ENCODE results near the gene BEX2. TPM values are rescaled to one million over a fixed set of nuclear protein-coding genes. Genes with fewer than 3 reads are reported as not detected.
A peak's percentile ranks its signal among the peaks of the same experiment; 100 is the strongest.

The BEX2 gene
- polyA plus RNA-seq, 3 donors: 0.22 to 0.75 (median 0.66) TPM

DNA sequence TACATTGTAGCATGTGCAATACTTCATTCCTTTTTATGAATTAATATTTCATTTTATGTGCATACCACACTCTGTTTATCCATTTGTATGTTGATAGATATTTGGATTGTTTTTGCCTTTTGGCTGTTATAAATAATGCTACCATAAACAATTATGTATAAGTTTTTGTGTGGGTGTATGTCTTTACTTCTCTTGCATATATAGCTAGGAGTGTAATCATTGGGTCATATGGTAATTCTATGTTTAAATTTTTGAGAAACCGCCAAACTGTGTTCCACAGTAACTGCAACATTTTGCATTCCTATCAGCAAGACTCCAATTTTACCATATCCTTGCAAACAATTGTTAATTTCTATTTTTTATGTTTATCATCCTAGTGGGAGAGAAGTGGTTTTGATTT lies 31.2 kb downstream of the BEX2 start:
- no peaks in the 10 kb centered on the region for H3K36me3 Mint-ChIP-seq
- Histone ChIP-seq H2AFZ (ENCODE audit: insufficient read depth, low read depth, low read length, poor library complexity, severe bottlenecking) (no peak overlapping the region), H4K20me1 (ENCODE audit: insufficient read depth, low read length) (no peaks in the 10 kb centered on the region), H3K4me3 (replicated peaks in 1 of 3; ENCODE audit: low read depth in 2 of 3, low read length in 3 of 3) (no peak overlapping the region), H3K79me2 (ENCODE audit: insufficient read depth, low read length) (no peaks in the 10 kb centered on the region), H3K9me3 (replicated peaks in 1 of 2; ENCODE audit: control insufficient read depth in 1 of 2, insufficient read depth in 1 of 2, low read length in 2 of 2) (no peaks in the 10 kb centered on the region), H3K4me1 (ENCODE audit: control insufficient read depth in 1 of 2, insufficient read depth in 2 of 2, low read length in 2 of 2) (peaks cover 0 to 7% of the 10 kb centered on the region in 2 donors), H3K9ac (ENCODE audit: insufficient read depth, low read length, poor library complexity, severe bottlenecking) (no peak overlapping the region), H3K27me3 (ENCODE audit: control insufficient read depth in 2 of 2, insufficient read depth in 2 of 2, low read length in 2 of 2) (peaks cover 0 to 12% of the 10 kb centered on the region in 2 donors), H3K4me2 (replicated peaks; ENCODE audit: extremely low read depth, low read length, poor library complexity, severe bottlenecking) (no peak overlapping the region), H3K36me3 (replicated peaks in 1 of 2; ENCODE audit: control insufficient read depth in 1 of 2, insufficient read depth in 2 of 2, low read length in 2 of 2) (no peaks in the 10 kb centered on the region), H3K27ac (ENCODE audit: low read depth in 1 of 2, low read length in 2 of 2) (no peak overlapping the region)
- no peak for DNase-seq
- peaks cover 0 to 11% (median 4%) of the 10 kb centered on the region in 7 donors for H3K9me3 Mint-ChIP-seq
- TF ChIP-seq, protein P1, sequence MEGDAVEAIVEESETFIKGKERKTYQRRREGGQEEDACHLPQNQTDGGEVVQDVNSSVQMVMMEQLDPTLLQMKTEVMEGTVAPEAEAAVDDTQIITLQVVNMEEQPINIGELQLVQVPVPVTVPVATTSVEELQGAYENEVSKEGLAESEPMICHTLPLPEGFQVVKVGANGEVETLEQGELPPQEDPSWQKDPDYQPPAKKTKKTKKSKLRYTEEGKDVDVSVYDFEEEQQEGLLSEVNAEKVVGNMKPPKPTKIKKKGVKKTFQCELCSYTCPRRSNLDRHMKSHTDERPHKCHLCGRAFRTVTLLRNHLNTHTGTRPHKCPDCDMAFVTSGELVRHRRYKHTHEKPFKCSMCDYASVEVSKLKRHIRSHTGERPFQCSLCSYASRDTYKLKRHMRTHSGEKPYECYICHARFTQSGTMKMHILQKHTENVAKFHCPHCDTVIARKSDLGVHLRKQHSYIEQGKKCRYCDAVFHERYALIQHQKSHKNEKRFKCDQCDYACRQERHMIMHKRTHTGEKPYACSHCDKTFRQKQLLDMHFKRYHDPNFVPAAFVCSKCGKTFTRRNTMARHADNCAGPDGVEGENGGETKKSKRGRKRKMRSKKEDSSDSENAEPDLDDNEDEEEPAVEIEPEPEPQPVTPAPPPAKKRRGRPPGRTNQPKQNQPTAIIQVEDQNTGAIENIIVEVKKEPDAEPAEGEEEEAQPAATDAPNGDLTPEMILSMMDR (IDR thresholded peaks at IDR 0.05): no peak
- WGBS (ENCODE audit: insufficient coverage): no CpG with 5 or more reads among the region's 1 CpG
- no peak overlapping the region for H3K27ac Mint-ChIP-seq
- no peak overlapping the region for H3K4me3 Mint-ChIP-seq
- H3K27me3 Mint-ChIP-seq (ENCODE audit: low read depth in 3 of 3): peaks cover 18 to 23% (median 23%) of the 10 kb centered on the region in 3 donors
- H3K4me1 Mint-ChIP-seq: peaks cover 15% of the 10 kb centered on the region
- intact Hi-C loops (cut with micrococcal nuclease): no loop called here

DNA sequence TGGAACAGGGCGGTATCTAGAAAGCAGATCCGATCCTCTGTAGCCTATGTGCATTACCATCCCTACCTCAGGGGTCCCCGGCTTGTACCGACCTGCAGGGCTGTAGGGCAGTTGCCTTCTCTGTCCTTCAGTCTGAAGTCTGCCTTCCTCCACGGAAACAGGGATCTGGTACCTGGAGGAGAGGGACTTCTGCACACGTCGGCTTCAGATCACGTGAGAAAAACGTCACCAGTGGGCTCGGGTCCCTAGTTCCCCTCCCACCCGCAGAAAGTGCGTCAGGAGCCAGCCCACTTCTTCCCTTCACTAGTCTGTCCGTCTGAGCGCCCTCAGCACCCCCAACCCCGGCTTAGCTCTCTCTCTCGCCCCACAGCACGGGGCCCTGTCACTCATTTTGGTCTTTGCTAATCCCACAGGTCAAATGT lies 34.2 kb downstream of the BEX2 start, which contains the start of gene TCEAL5:
TCEAL5 (minus strand) TSS at position 170 of the 422 bp plus-strand sequence. CDS start 2,187 bp downstream, outside the sequence.
- WGBS (ENCODE audit: insufficient coverage): 0% methylated on average over 4 of the region's 17 CpGs
- TF ChIP-seq, protein P1 (IDR thresholded peaks at IDR 0.05): no peak
- H3K4me1 Mint-ChIP-seq: peaks cover 15% of the 10 kb centered on the region
- H3K9me3 ChIP-seq (replicated peaks in 1 of 2; ENCODE audit: control insufficient read depth in 1 of 2, insufficient read depth in 1 of 2, low read length in 2 of 2): no peaks in the 10 kb centered on the region
- H3K9me3 Mint-ChIP-seq: peaks cover 0 to 3% (median 0%) of the 10 kb centered on the region in 7 donors
- DNase-seq: peak in 1 of 3 donors; percentile 11
- peaks cover 0 to 7% of the 10 kb centered on the region in 2 donors for H3K4me1 ChIP-seq (ENCODE audit: control insufficient read depth in 1 of 2, insufficient read depth in 2 of 2, low read length in 2 of 2)
- H3K4me3 ChIP-seq (replicated peaks in 1 of 3; ENCODE audit: low read depth in 2 of 3, low read length in 3 of 3): peak within 1 kb of the TSS in 1 of 3 experiments; percentile 9
- no peak within 1 kb of the TSS for H3K9ac ChIP-seq (ENCODE audit: insufficient read depth, low read length, poor library complexity, severe bottlenecking)
- H3K27ac ChIP-seq (ENCODE audit: low read depth in 1 of 2, low read length in 2 of 2): no peak within 1 kb of the TSS
- H4K20me1 ChIP-seq (ENCODE audit: insufficient read depth, low read length): no peaks in the 10 kb centered on the region
- peak within 1 kb of the TSS; percentile 15 for H3K4me2 ChIP-seq (replicated peaks; ENCODE audit: extremely low read depth, low read length, poor library complexity, severe bottlenecking)
- peak within 1 kb of the TSS; percentile 43 for H2AFZ ChIP-seq (ENCODE audit: insufficient read depth, low read depth, low read length, poor library complexity, severe bottlenecking)
- H3K27me3 Mint-ChIP-seq (ENCODE audit: low read depth in 3 of 3): peaks cover 21 to 26% (median 25%) of the 10 kb centered on the region in 3 donors
- H3K27me3 ChIP-seq (ENCODE audit: control insufficient read depth in 2 of 2, insufficient read depth in 2 of 2, low read length in 2 of 2): peaks cover 0 to 12% of the 10 kb centered on the region in 2 donors
- intact Hi-C loops (cut with micrococcal nuclease): no loop called here
- no peaks in the 10 kb centered on the region for H3K79me2 ChIP-seq (ENCODE audit: insufficient read depth, low read length)
- H3K27ac Mint-ChIP-seq: no peak within 1 kb of the TSS
- no peaks in the 10 kb centered on the region for H3K36me3 ChIP-seq (replicated peaks in 1 of 2; ENCODE audit: control insufficient read depth in 1 of 2, insufficient read depth in 2 of 2, low read length in 2 of 2)
- no peaks in the 10 kb centered on the region for H3K36me3 Mint-ChIP-seq
- H3K4me3 Mint-ChIP-seq: peak within 1 kb of the TSS; percentile 39 to 76

All from CD14-positive monocyte (primary cell).